Stimulated activated CD8-positive, alpha-beta memory T cell treated with anti-CD3 and anti-CD28 coated beads, Interleukin-15, amount 100 ng/mL, for 24 hours (primary cell): ENCODE measurements around the gene ANGPTL7.
"Not testable (repeated sequence)": the region's sequence is repeated elsewhere in the genome, so short reads cannot be mapped to it uniquely, and the experiment has no call there.

Experiments used
- DNase-seq: peaks from one replicate; pipeline ENCODE4 v3.0.0-alpha.2; 2020; ENCODE audit warnings: low read depth

Gene ANGPTL7

DNA sequence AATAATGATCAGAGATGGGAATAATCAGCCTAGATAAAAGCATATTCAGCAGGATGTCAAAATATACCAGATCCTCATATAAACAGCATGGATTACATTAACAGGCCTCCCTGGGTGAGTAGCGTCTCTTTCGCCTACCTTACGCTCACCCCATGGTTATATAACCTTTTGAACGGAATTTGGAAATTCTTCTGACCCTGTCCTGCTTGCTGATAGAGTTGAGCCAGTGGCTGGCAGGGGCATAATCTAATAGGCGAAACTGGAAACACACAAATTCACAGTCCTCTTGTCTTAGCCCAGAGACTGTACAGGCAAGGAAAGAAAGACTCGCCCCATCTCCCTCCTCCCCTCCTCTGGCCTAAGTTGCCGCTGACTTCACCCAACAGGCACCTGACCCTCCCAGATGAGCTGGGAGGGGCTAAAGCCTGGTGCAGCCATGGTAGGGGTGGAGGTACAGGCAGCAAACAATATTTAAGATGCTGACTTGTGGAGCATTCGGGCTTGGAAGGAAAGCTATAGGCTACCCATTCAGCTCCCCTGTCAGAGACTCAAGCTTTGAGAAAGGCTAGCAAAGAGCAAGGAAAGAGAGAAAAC lies at the start of gene ANGPTL7:
ANGPTL7 (plus strand) TSS at position 498 of the 594 bp plus-strand sequence. CDS start 225 bp downstream, outside the sequence.
- DNase-seq, result no peak

GRCh38 chr1:11142618-11143391 lies 46.4 kb upstream of the ANGPTL7 start:
- DNase-seq, result no peak

DNA sequence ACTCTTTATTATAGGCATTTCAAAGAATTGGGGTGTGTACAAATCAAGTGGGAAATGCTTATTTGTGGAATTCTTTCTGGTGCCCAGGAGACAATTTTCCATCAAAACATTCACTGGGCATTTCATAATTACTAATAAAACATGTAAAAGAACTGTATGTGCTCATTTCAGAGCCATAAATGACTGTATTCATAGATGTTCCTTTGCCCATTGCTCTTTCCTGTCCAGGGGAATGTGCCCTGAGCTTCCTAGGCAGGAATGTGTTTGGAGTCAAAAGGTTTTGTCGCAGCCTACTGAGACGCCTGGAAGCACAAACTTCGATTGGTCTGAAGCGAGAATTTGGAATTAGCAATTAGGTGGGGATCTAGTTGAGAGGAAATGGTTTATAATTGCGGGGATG lies 45.8 kb upstream of the ANGPTL7 start:
- DNase-seq, result no peak

GRCh38 chr1:11143907-11144306 lies 45.2 kb upstream of the ANGPTL7 start:
- DNase-seq, result no peak

DNA sequence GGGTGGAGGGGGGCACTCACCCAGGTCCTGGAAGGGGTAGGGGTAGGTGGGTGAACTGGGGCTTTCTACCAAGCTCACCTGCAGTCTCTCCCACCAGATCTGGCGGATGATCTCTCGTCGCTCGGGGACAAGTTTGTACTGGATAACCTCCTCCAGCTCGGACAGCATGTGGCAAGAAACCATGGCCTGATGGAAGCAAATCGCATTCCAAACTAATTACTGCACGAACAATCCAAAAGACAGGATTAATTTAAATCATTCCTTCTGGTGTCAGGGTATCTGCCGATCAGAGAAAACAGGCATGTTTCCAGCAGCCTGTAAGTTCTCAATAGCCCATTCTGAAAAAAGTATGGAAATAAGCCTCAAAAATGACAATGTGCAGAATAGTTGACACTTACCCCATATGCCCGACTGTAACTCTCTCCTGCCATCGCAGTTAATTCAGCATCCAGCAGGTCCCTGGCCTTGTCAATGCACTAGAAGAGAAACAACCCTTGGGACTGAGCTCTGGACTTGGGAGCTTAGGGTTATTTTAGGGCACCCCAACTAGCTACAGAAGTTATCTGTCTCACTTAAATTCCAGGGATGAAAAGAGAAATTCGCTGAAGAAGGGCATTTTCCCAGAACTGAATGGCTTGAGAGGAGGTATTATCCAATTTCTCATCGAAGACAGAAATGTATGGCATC lies 44.4 kb upstream of the ANGPTL7 start:
- DNase-seq, result no peak

DNA sequence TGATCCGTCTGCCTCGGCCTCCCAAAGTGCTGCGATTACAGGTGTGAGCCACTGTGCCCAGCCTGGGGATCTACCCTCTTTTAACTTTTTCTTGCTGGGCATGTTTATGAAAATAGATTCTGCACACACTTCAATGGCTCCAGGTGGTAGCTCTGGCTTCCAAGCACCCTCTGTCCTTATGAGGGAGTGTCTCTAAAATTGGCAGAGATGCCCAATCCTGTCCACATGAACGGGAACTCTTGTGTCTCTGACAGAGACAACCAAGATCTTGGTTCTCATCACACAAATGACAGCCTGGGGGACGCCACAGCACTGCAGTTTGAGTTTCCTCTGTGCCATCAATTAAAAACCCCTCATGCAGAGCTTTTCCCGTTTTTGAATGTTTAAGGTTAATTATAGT lies 43.4 kb upstream of the ANGPTL7 start:
- DNase-seq, result no peak

GRCh38 chr1:11147197-11147770 lies 41.9 kb upstream of the ANGPTL7 start:
- DNase-seq, result no peak

- DNase-seq, result no peak
These were observed 38.8 kb upstream of the ANGPTL7 start for GRCh38 chr1:11150326-11150725.

DNA sequence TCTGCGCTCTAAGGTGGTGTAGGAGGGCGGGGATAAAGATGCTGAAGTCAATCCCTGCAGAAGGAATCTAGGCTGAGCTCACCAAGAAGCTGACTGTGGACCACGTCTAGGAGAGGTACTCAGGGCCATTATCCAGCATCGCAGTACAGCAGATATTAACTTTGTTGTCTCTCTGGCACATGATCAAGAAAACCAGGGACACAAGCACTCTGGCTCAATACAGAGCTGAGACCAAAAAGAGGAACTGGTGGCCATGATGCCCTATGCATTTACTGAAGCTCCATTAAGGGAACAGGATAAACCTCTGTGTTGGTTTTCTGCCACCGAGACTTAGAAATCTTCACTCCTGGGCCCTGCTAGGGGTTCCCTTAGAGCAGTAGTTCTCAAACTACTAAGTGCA lies 38.0 kb upstream of the ANGPTL7 start:
- no peak for DNase-seq

GRCh38 chr1:11151826-11152612 lies 37.1 kb upstream of the ANGPTL7 start:
- no peak for DNase-seq

DNA sequence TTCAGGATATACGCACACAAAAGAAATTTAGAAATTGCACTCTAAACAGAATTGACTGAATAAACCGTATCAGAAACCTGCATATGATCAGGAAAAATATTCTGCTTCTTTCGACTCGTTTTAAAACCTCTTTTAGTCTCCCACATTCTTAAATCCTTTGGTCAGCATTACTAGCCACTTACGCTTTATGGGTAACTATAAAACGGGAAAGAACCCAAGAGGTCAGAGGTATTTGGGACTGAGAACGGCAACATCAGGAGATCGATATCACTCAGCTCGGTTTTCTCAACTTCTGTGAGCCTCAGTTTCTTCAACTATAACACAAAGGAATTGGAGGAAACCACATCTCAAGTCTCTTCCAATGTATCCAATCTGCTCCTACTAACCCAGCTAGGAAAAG lies 36.4 kb upstream of the ANGPTL7 start:
- no peak for DNase-seq

DNA sequence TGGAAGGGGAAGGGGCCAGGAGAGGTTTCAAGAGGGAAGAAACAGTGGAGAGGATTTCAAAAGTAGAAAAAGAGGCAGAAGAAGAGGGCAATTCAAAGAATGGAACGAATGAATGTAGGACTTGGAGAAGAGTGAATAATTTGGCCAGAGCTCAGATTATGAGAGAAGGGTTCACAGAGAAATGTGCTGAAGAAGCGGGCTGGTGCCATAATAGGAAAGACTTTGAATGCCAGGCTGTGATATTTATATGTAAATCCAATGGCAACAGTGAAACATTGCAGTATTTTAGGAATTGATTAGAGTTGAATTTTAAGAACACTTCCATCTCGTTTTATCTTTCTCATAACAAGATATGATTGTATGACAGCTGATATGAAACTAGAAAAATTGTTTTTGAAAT lies 36.0 kb upstream of the ANGPTL7 start:
- no peak for DNase-seq

- DNase-seq, result no peak
These were observed 32.7 kb upstream of the ANGPTL7 start for GRCh38 chr1:11156441-11156840.

- DNase-seq, result no peak
These were observed 32.2 kb upstream of the ANGPTL7 start for GRCh38 chr1:11156963-11157362.

- DNase-seq, result no peak
These were observed 31.8 kb upstream of the ANGPTL7 start for GRCh38 chr1:11157394-11157793.

DNA sequence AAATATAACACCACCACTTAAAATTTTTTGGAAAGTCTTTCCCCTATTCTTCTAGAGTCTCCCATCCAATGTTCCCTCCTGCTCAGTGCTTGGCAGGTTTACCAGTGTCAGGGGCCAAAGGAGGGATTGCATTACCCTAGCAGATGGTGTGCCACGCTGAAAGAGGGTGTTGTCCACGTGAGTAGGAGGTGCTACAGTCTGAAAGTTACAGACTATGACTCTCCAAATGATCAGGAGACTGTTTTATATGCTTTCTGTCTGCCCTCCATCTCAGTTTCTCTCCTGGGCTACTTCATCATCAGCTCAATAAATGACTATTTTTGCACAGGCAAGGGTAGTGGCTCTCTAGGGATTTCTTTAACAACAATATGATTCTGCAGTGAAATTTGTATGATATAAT lies 31.3 kb upstream of the ANGPTL7 start:
- DNase-seq, result no peak

DNA sequence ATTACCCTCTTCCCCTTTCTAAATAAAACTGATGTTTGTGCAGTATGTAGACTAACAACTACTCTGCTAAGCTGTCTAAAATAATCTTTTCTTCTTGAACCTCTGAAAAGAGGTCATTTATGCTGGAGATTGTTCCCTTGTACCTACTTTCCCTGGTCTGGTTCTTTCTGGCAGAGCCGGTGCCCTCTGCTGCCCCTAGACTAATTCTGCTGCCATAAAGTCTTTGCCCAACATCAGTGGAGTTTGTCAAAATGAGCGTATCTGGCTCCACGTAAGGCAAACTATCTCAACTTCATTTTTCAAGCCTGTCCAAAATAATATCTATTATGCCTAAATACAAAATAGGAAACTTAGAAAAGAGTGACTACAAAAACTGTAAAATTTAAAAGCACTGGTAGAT lies 30.9 kb upstream of the ANGPTL7 start:
- DNase-seq, result no peak

DNA sequence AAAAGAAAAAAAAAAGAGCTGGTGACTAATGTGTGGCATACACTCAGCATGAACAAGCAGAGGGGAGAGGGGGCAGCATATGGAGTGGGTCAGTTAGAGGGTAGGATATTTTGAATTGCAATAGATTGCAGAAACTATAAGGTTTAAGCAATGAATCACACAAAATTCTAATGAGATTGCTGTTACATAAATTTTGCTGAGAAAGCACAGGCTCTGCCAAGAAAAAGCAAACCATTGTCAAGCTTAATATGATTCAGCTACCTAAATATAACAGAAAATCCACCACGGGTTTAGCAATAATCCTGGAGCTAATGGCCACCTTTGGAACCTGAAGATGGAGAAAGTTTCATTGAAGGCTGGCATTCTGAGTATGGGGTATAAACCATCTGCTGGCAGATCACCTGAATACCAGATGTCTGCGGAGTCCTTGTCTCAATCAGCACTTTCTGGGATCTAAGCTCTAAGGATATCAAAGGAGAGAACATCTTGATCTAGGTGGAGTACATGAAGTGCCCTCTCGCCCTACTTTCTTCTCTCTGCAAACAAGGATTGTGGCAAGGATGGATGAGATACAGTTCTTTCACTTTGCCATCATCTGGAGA lies 30.3 kb upstream of the ANGPTL7 start:
- no peak for DNase-seq

- not testable (repeated sequence) for DNase-seq
These were observed 26.4 kb upstream of the ANGPTL7 start for GRCh38 chr1:11162752-11163151.

GRCh38 chr1:11166744-11167143 lies 22.4 kb upstream of the ANGPTL7 start:
- DNase-seq, result not testable (repeated sequence)

GRCh38 chr1:11168731-11169130 lies 20.4 kb upstream of the ANGPTL7 start:
- DNase-seq, result no peak

GRCh38 chr1:11169202-11169601 lies 20.0 kb upstream of the ANGPTL7 start:
- DNase-seq, result no peak
